Measurements from ENCODE around the gene NLRP13. TPM values are rescaled to one million over a fixed set of nuclear protein-coding genes. Genes with fewer than 3 reads are reported as not detected.

NLRP13 gene
- polyA plus RNA-seq, 1 of the 3 experiments (the other 2 are of a cell fraction), result not detected

DNA sequence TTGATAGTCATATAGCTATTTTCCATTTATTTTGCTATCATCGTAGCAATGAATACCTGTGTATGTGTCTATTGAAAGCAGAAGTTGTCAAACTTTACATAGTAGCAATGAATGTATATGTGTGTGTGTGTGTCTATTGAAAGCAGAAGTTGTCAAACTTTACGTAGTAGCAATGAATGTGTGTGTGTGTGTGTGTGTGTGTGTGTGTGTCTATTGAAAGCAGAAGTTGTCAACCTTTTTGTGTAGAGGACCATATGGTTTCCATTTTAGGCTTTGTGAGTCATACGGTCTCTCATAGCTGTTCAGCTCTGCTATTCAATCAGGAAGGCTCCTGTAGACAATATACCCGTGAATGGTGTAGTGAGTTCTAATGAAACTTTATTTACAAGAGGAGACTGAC is 75.0 kb downstream of the NLRP13 start (continued):
- TF ChIP-seq USF2 (IDR thresholded peaks at IDR 0.05; ENCODE audit: borderline replicate concordance, low read depth, low read length) (no peak), SMC3 (IDR thresholded peaks at IDR 0.05; ENCODE audit: low read depth, low read length) (no peak), GABPA (IDR thresholded peaks at IDR 0.05; ENCODE audit: low read depth) (no peak), NRF1 (IDR thresholded peaks at IDR 0.05; ENCODE audit: low read depth, low read length) (no peak), TAF1 (IDR thresholded peaks at IDR 0.05; ENCODE audit: borderline replicate concordance, low read depth, low read length) (no peak)
- TF ChIP-seq, protein P1, sequence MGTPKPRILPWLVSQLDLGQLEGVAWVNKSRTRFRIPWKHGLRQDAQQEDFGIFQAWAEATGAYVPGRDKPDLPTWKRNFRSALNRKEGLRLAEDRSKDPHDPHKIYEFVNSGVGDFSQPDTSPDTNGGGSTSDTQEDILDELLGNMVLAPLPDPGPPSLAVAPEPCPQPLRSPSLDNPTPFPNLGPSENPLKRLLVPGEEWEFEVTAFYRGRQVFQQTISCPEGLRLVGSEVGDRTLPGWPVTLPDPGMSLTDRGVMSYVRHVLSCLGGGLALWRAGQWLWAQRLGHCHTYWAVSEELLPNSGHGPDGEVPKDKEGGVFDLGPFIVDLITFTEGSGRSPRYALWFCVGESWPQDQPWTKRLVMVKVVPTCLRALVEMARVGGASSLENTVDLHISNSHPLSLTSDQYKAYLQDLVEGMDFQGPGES (IDR thresholded peaks at IDR 0.05; ENCODE audit: low read depth, low read length), result no peak

GRCh38 chr19:55855160-55855559 is 77.0 kb downstream of the NLRP13 start:
- TF ChIP-seq MAX (IDR thresholded peaks at IDR 0.05; ENCODE audit: low read depth) (no peak), CHD2 (IDR thresholded peaks at IDR 0.05; ENCODE audit: low read length, partially characterized antibody) (no peak), RCOR1 (IDR thresholded peaks at IDR 0.05; ENCODE audit: low read length) (no peak), RXRA (IDR thresholded peaks at IDR 0.05; ENCODE audit: borderline replicate concordance, low read depth) (no peak), MXI1 (IDR thresholded peaks at IDR 0.05; ENCODE audit: low read depth, low read length) (no peak), ELF1 (IDR thresholded peaks at IDR 0.05) (no peak), NFIC (IDR thresholded peaks at IDR 0.05; ENCODE audit: borderline replicate concordance) (no peak), YY1 (IDR thresholded peaks at IDR 0.05; ENCODE audit: low read depth) (no peak), FOXM1 (IDR thresholded peaks at IDR 0.05; ENCODE audit: low read depth) (no peak), USF2 (IDR thresholded peaks at IDR 0.05; ENCODE audit: borderline replicate concordance, low read depth, low read length) (no peak), GABPA (IDR thresholded peaks at IDR 0.05; ENCODE audit: low read depth) (no peak), POLR2AphosphoS5 (IDR thresholded peaks at IDR 0.05; ENCODE audit: low read depth, low read length) (no peak)
- TF ChIP-seq, protein P1 (IDR thresholded peaks at IDR 0.05; ENCODE audit: low read depth, low read length), result no peak
- TF ChIP-seq, protein P2, sequence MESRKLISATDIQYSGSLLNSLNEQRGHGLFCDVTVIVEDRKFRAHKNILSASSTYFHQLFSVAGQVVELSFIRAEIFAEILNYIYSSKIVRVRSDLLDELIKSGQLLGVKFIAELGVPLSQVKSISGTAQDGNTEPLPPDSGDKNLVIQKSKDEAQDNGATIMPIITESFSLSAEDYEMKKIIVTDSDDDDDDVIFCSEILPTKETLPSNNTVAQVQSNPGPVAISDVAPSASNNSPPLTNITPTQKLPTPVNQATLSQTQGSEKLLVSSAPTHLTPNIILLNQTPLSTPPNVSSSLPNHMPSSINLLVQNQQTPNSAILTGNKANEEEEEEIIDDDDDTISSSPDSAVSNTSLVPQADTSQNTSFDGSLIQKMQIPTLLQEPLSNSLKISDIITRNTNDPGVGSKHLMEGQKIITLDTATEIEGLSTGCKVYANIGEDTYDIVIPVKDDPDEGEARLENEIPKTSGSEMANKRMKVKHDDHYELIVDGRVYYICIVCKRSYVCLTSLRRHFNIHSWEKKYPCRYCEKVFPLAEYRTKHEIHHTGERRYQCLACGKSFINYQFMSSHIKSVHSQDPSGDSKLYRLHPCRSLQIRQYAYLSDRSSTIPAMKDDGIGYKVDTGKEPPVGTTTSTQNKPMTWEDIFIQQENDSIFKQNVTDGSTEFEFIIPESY (IDR thresholded peaks at IDR 0.05; ENCODE audit: borderline replicate concordance, low read depth), result no peak

More at GRCh38 chr19:55855160-55855559, 77.0 kb downstream of the NLRP13 start:
- Histone ChIP-seq H3K27ac (ENCODE audit: low read depth in 2 of 2, low read length in 1 of 2) (no peak overlapping the region), H3K9me2 (no peaks in the 10 kb centered on the region), H3K9ac (no peak overlapping the region), H3K4me3 (ENCODE audit: low read depth in 2 of 2, low read length in 1 of 2) (no peak overlapping the region), H3K27me3 (ENCODE audit: insufficient read depth) (peaks cover 24% of the 10 kb centered on the region; the same call in 1 of the 2 replicates), H3F3A (replicated peaks; ENCODE audit: insufficient read depth) (no peaks in the 10 kb centered on the region), H2AFZ (ENCODE audit: low read depth) (no peak overlapping the region), H3K4me2 (no peak overlapping the region), H4K20me1 (ENCODE audit: insufficient read depth) (no peaks in the 10 kb centered on the region), H3K79me2 (ENCODE audit: insufficient read depth) (no peaks in the 10 kb centered on the region), H3K4me1 (ENCODE audit: control insufficient read depth in 1 of 2, insufficient read depth in 2 of 2, low read depth in 1 of 2, low read length in 1 of 2) (no peaks in the 10 kb centered on the region), H3K36me3 (replicated peaks in 1 of 2; ENCODE audit: control insufficient read depth in 1 of 2, insufficient read depth in 2 of 2, low read length in 1 of 2) (no peaks in the 10 kb centered on the region), H3K9me3 (no peaks in the 10 kb centered on the region)
- POLR2A ChIA-PET, result no interaction called here
- DNase-seq, result no peak
- CTCF ChIA-PET, result no interaction called here
- WGBS (ENCODE audit: low lambda C conversion rate), result 0% methylated on average over 1 of the region's 1 CpG

All from SK-N-SH (cell line).